MV-4-11 (cell line): ENCODE data around the gene MYLK2.
"Not testable (repeated sequence)": the region's sequence is repeated elsewhere in the genome, so short reads cannot be mapped to it uniquely, and the experiment has no call there.

Experiments
- DNase-seq: peaks from one replicate; lab custom pipeline; 2025; lab: John Stamatoyannopoulos, UW

MYLK2 gene

GRCh38 chr20:31815408-31816188 is 3.6 kb upstream of the MYLK2 start:
- DNase-seq, result no peak

- DNase-seq, result no peak
These were observed 2.9 kb upstream of the MYLK2 start for GRCh38 chr20:31816221-31816620.

GRCh38 chr20:31817461-31817860 is 1.7 kb upstream of the MYLK2 start:
- DNase-seq, result no peak

- no peak for DNase-seq
These were observed 714 bp upstream of the MYLK2 start for GRCh38 chr20:31818376-31818908.

GRCh38 chr20:31820228-31820627 is 1.1 kb downstream of the MYLK2 start:
- no peak for DNase-seq

GRCh38 chr20:31821427-31821826 is 2.3 kb downstream of the MYLK2 start:
- DNase-seq, result no peak

- DNase-seq, result peak; percentile 76
These were observed 3.5 kb downstream of the MYLK2 start for GRCh38 chr20:31822421-31823330.

GRCh38 chr20:31823360-31824124 is 4.4 kb downstream of the MYLK2 start:
- DNase-seq, result no peak

- DNase-seq, result no peak
These were observed 4.9 kb downstream of the MYLK2 start for GRCh38 chr20:31824125-31824485.

- DNase-seq, result no peak
These were observed 5.6 kb downstream of the MYLK2 start for GRCh38 chr20:31824554-31825313.

GRCh38 chr20:31826074-31826473 is 6.9 kb downstream of the MYLK2 start:
- no peak for DNase-seq

- DNase-seq, result no peak
These were observed 7.9 kb downstream of the MYLK2 start for GRCh38 chr20:31827059-31827458.

GRCh38 chr20:31828016-31828415 is 8.9 kb downstream of the MYLK2 start:
- DNase-seq, result not testable (repeated sequence)

GRCh38 chr20:31829731-31830130 is 10.6 kb downstream of the MYLK2 start:
- DNase-seq, result no peak

- no peak for DNase-seq
These were observed 11.3 kb downstream of the MYLK2 start for GRCh38 chr20:31830406-31830981.

GRCh38 chr20:31831211-31831610 is 12.1 kb downstream of the MYLK2 start:
- DNase-seq, result no peak

GRCh38 chr20:31831771-31832306 is 12.7 kb downstream of the MYLK2 start:
- DNase-seq, result no peak

- peak; percentile 30 for DNase-seq
These were observed 14.2 kb downstream of the MYLK2 start for GRCh38 chr20:31833130-31833930.

GRCh38 chr20:31833931-31834521 is 14.9 kb downstream of the MYLK2 start:
- DNase-seq, result no peak
